GM18870 (cell line): Measurements from ENCODE around the gene IFNGR2.
"Not testable (repeated sequence)": the region's sequence is repeated elsewhere in the genome, so short reads cannot be mapped to it uniquely, and the experiment has no call there.

ENCODE experiments used
- ATAC-seq: cut with Tn5 transposase; IDR thresholded peaks from one replicate; pipeline ENCODE4 v1.9.1; 2021; ENCODE audit warnings: moderate library complexity; ENCODE audit not compliant: unreplicated experiment

IFNGR2 gene

DNA sequence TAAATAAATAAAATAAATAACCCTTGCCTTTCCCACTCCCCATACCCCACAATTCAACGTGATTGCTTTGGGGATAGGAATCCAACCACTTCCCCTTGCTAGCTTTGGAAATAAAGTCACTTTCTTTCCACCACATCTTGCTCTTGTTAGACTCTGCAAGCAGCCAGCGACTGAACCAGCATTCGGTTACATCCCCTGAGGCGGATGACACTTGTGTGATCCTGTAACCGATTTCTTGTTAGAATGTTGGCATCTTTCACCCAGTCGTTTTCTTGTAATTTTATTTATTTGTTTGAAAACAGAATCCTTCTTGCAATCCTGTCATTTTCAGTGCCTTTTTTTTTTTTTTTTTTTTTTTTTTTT lies 1.6 kb upstream of the IFNGR2 start:
- ATAC-seq = no peak

DNA sequence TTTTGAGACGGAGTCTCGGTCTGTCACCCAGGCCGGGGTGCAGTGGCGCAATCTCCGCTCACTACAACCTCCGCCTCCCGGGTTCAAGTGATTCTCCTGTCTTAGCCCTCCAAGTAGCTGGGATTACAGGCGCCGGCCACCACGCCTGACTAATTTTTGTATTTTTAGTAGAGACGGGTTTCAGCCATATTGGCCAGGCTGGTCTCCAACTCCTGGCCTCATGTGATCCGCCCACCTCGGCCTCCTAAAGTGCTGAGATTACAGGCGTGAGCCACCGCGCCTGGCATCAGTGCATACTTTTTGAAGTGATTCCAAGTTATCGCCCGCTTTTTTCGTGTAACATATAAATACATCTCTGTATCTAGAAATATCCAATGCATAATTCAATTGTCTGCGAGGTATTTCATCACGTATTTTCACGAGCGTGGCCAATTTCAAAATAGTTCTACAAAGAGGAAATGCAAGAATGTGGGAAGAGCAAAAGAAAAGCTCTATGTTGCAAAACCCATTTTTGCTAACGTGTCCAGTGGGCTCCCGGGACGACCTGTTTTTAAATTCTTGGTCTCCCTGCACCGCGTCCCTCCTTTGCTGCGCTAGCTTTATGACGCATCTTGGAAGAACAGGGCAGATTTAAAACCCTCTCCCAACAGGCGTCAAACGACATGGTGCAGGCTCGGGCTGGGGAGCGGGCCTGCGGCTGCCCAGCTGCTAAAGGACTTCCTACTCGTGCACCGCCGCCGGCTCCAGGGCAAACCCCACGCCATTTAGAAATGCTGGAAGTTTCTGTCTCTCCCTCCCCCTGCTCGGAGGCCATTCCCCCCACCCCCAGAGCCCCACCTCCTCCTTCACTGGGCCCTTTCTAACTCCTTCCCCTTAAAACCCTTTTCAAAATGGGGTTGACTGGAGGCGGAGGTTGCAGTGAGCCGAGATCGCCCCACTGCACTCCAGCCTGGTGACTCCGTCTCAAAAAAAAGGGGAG lies 923 bp upstream of the IFNGR2 start:
- no peak for ATAC-seq

DNA sequence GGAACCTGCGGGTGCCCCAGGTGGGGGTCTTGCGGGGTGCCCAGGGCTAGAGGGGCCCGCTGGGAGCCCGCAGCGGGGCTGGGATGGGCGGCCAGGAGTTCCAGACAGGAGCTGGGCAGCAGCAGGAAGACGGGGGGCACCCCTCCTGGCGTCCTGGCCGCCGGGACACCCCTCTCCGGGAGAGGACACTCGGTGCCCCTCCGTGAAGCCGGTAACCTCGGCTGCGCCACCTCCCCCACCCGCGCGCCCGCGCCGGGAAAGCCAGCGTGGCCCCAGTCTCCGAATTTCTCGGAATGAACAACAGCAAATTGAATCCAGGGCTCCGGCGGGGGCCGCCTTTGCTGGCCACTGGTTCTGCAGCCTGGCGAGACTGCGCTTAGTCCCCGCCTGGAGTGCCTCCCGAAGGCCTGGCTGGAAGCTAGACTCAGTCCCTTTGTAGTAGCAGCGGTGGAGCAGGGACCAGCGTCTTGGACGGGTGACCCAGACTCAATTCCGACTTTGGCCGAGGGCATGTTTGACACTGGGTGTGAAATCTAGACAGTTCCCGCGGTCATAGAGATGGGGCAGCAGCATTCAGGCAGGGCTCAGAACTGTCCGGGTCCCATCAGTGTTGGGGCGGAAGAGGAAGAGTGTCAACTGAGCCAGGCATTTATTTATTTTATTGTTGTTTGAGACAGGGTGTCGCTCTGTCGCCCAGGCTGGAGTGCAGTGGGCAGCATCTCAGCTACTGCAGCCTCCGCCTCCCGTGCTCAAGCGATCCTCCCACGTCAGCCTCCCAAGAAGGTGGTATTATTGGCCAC lies 773 bp downstream of the IFNGR2 start:
- no peak for ATAC-seq

DNA sequence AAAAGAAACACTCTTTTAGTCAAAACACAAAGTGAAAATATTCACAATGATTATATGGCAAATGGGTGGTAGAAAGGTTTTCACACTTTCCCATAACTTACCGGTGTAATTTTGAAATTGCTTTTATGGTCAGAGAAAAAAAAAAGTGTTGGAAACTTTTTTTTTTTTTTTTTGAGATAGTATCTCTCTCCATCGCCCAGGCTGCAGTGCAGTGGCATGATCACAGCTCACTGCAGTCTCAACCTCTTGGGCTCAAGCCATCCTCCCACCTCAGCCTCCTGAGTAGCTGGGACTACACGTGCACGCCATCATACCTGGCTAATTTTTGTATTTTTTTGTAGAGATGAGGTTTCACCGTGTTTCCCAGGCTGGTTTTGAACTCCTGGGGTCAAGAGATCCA lies 3.3 kb downstream of the IFNGR2 start:
- ATAC-seq = no peak

GRCh38 chr21:33411949-33412430 lies 8.8 kb downstream of the IFNGR2 start:
- ATAC-seq = no peak

DNA sequence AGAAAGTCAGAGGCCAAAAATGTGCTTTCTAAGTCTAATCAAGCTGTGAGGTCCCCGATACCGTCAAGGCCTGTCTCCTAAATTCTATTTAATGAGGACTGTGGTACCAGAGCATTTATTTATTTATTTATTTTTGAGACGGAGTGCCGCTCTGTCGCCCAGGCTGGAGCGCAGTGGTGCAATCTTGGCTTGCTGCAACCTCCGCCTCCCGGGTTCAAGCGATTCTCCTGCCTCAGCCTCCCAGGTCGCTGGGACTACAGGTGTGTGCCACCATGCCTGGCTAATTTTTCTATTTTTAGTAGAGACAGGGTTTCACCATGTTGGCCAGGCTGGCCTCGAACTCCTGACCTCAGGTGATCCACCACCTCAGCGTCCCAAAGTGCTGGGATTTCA lies 9.2 kb downstream of the IFNGR2 start:
- not testable (repeated sequence) for ATAC-seq

DNA sequence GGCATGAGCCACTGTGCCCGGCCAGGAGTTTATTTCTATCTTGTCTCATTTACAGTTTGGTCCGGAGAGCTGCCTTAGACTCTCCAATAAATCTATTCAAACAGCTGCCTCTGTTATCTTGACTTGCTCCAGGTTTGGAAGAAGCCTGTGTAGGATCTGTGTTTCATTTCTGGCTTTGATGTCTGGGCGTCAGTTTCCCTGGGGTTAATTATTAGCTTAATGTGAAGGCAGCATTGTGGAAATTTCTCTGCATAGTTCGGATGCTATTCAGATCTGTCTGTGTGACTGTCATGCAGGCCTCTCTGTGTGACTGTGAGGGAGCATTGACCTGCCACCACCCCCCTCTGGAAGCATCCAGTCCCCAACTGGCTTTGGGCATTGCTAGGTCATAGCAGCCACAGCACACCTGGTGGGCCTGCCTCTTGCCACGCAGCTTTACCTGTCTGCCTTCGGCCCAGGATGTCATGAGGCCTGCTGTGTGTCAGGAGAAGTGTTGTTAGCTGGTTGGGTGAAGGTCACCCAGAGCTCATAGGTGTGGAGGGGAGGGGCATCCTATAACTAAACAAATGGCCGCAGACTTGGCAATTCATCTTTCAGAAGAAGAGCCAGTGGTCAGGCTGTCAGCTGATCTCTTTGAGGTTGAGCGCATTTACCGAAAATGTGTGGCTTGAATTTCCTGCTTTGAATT lies 9.8 kb downstream of the IFNGR2 start:
- no peak for ATAC-seq

GRCh38 chr21:33414068-33414467 lies 10.9 kb downstream of the IFNGR2 start:
- no peak for ATAC-seq

DNA sequence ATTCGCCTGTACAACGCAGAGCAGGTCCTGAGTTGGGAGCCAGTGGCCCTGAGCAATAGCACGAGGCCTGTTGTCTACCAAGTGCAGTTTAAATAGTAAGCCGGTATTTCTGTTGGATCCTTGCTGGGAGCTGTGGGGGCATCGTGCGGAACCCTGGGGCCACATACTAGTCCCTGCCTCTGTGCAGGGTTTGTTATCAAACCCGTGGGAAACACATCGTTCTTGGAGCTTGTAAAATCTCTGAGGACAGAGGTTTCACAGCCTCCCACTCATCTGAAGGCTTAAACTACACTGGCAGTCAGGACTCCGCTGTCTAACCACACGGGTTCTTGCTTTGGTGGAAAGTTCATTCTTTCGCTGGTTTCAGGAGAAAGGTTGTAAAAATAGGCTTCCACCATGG lies 11.7 kb downstream of the IFNGR2 start:
- ATAC-seq = no peak

GRCh38 chr21:33418691-33419090 lies 15.5 kb downstream of the IFNGR2 start:
- ATAC-seq = no peak

DNA sequence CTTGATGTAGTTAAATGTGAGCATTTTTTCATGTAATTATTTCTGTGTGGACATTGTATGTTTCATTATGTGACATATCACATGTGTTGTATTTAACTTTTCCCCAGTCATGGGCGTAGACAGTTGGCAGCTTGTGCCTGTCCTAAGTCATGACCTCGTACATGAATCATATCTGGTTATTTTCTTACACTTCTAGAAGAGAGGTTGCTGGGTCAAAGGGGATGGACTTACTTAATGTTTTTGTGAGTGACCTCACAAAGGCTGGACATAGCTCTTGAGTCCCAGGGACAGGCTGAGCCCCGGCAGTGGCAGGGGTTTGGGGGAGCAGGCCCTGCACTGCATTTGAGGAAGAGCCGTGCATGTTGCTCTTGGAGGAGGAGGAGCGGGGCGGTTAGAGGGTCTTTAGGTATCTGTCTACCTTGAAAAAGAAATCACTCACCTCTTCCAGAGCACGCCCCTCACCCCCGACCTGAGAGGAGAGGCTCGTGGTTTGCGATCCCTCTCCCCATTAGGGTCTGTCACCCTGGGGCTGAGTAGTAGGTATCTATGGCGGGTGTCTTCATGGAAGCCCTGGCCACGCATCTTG lies 16.4 kb downstream of the IFNGR2 start:
- no peak for ATAC-seq

GRCh38 chr21:33421713-33422393 lies 18.6 kb downstream of the IFNGR2 start:
- ATAC-seq = no peak

DNA sequence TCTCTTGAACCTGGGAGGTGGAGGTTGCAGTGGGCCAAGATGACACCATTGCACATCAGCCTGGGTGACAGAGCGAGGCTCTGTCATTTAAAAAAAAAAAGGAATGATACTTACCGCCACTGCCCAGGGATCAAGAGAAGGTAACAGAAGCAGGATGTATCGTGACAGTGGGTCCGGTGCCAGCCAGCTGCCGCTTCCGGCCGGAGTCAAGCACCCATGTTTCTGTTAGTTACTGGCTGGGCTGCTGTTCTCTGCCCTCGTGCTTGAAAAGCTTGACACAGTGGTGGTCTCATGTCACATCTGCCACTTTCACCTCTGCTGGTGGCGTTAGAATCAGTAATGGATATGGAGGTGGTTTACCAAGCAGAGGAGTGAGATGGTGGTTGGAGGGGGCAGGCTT lies 21.0 kb downstream of the IFNGR2 start:
- ATAC-seq = no peak

DNA sequence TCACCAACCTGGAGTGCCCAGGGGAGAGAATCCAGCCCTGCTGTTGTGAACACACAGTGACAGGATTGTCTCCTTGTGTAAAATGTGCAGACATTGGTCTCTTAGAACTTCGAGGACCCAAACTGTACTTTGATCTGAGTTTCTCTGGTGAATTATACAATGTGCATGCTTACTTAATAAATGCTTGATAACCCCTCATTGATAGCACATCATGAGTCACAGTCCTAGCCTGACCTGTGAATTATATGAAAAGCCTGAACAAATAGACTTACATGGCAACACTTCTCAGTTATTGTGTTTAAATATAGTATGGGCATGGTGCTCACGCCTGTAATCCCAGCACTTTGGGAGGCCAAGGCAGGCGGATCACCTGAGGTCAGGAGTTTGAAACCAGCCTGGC lies 22.6 kb downstream of the IFNGR2 start:
- ATAC-seq = no peak

DNA sequence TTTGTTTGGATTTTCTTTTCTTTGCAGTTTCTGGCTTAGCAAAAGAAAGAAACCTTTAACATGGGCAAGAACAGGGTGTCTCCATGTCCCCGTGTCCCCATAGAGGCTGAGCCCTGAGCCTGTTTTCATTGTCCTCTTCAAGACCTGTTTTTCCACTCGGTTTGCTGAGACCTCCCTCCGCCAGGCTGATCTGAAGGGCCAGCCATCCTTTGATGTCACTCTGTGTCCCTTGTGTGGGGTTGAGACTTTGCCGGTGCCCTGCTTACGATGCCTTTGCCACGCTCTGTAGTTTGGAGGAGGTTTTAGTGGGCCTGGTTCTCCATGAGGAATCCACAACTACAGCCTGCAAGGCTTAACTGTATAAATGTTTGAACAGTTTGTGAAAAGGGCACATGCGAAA lies 23.8 kb downstream of the IFNGR2 start:
- no peak for ATAC-seq

GRCh38 chr21:33428669-33429068 lies 25.5 kb downstream of the IFNGR2 start:
- ATAC-seq = no peak

DNA sequence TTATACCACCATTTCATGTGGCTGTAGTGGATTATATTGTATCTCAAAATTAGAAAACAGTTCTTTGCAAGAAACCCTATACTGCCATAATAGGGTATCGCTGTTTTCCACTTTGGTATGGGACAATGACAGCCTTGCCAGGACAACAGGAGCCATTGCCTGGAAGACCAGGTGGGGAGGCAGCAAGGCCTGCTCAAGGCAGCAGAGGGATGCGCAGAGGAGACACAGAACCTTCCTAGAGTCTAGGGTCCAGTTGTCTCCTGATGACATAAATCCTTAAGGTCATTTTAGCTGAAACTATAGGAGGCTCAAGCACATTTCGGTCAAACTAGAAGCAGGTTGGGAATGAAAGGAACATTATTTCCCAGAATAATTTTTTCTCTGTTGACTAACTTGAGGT lies 27.6 kb downstream of the IFNGR2 start:
- no peak for ATAC-seq

GRCh38 chr21:33432496-33432895 lies 29.3 kb downstream of the IFNGR2 start:
- no peak for ATAC-seq

DNA sequence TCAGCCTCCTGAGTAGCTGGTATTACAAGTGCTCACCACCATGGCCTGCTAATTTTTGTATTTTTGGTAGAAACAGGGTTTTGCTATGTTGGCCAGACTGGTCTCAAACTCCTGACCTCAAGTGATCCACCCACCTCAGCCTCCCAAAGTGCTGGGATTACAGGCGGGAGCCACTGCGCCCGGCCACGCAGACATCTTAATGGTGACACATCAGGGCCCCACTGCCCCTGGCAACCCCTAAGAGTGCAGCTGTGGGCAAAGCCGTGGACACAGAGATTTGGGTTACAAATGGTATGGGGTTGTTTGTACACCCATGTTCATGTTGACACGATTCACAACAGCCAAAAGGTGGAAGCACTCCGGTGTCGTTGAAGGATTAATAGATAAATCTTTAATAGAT lies 29.8 kb downstream of the IFNGR2 start:
- ATAC-seq = no peak

GRCh38 chr21:33433425-33434114 lies 30.4 kb downstream of the IFNGR2 start:
- no peak for ATAC-seq
